Keratinocyte (primary cell): Measurements from ENCODE around the gene FMN2. TPM values are rescaled to one million over a fixed set of nuclear protein-coding genes. Genes with fewer than 3 reads are reported as not detected.

ENCODE experiments used
- DNase-seq: peaks from one replicate; pipeline ENCODE4 v3.0.0-alpha.2; 2011; ENCODE audit warnings: low read depth, missing footprints, low spot score
- FAIRE-seq: peaks from 2 replicates; lab custom pipeline; 2011; peaks lifted over from hg19 to GRCh38; lab: Jason Lieb, UNC
- H2AFZ ChIP-seq: 2 replicates; pipeline ENCODE4 v1.6.0; 2012; ENCODE audit warnings: low read length, control low read depth, inconsistent platforms; ENCODE audit not compliant: control insufficient read depth
- H3K27ac ChIP-seq: 2 replicates; pipeline ENCODE4 v1.5.1; 2011; ENCODE audit warnings: low read length; ENCODE audit not compliant: control insufficient read depth, insufficient read depth
- H3K27me3 ChIP-seq: 3 replicates; pipeline ENCODE4 v1.6.0; 2011; ENCODE audit warnings: low read length; ENCODE audit not compliant: control insufficient read depth, insufficient read depth; ENCODE audit errors: extremely low read depth
- H3K36me3 ChIP-seq, 2 experiments: 2 replicates in 1 of 2; 3 replicates in 1 of 2; pipeline ENCODE4 v1.5.1; 2011; ENCODE audit warnings: low read length in 2 of 2, mild to moderate bottlenecking in 1 of 2; ENCODE audit not compliant: control insufficient read depth in 2 of 2, insufficient read depth in 2 of 2; ENCODE audit errors: extremely low read depth in 1 of 2
- H3K4me1 ChIP-seq: 3 replicates; pipeline ENCODE4 v1.5.1; 2011; ENCODE audit warnings: low read length; ENCODE audit not compliant: control insufficient read depth, insufficient read depth; ENCODE audit errors: extremely low read depth
- H3K4me2 ChIP-seq: 3 replicates; pipeline ENCODE4 v1.6.0; 2011; ENCODE audit warnings: low read depth, low read length; ENCODE audit not compliant: control insufficient read depth, insufficient read depth; ENCODE audit errors: extremely low read depth
- H3K4me3 ChIP-seq, 3 experiments: fragments of 200-600 bp in 1 of 3; sonication (generic) in 1 of 3; 2 replicates in 2 of 3; 3 replicates in 1 of 3; pipeline ENCODE4 v1.5.1; 2011 to 2016; ENCODE audit warnings: low read length in 3 of 3, mild to moderate bottlenecking in 3 of 3, control low read depth in 2 of 3, inconsistent platforms in 1 of 3, low read depth in 1 of 3, mixed read lengths in 1 of 3, mixed run types in 1 of 3, moderate library complexity in 1 of 3; ENCODE audit not compliant: control insufficient read depth in 2 of 3, insufficient read depth in 2 of 3; ENCODE audit errors: extremely low read depth in 1 of 3
- H3K79me2 ChIP-seq: 2 replicates; pipeline ENCODE4 v1.6.0; 2012; ENCODE audit warnings: low read length; ENCODE audit not compliant: control insufficient read depth, insufficient read depth
- H3K9ac ChIP-seq: 3 replicates; pipeline ENCODE4 v1.6.0; 2011; ENCODE audit warnings: low read length; ENCODE audit not compliant: control insufficient read depth, insufficient read depth; ENCODE audit errors: extremely low read depth
- H3K9me1 ChIP-seq: 3 replicates; pipeline ENCODE4 v1.6.0; 2011; ENCODE audit warnings: low read length; ENCODE audit not compliant: control insufficient read depth, insufficient read depth; ENCODE audit errors: extremely low read depth
- H3K9me3 ChIP-seq: 2 replicates; pipeline ENCODE4 v1.5.1; 2012; ENCODE audit warnings: low read depth, low read length; ENCODE audit not compliant: control insufficient read depth
- H4K20me1 ChIP-seq: 3 replicates; pipeline ENCODE4 v1.6.0; 2011; ENCODE audit warnings: low read length; ENCODE audit not compliant: control insufficient read depth, insufficient read depth; ENCODE audit errors: extremely low read depth
- EZH2 ChIP-seq: IDR thresholded peaks from one replicate; pipeline ENCODE4 v1.6.1; 2012; ENCODE audit warnings: inconsistent platforms, mild to moderate bottlenecking, low read length, moderate library complexity
- dilution Hi-C: fragments of 300-500 bp; cut with MboI; formaldehyde crosslinking; loops from one replicate; pipeline ENCODE4 v1.7.0; 2020; ENCODE audit warnings: low sequenced_read_pairs; ENCODE audit not compliant: extremely low pct_ligation_motif_present
- polyA plus RNA-seq, 5 experiments: library from polyadenylated mRNA; depleted of rRNA in 3 of 5; stranded (reverse) in 3 of 5; stranded (forward) in 1 of 5; unstranded in 1 of 5; fragments of >200 nt; gene quantifications; 1 replicate in 1 of 5; 2 replicates in 3 of 5; 3 replicates in 1 of 5; pipeline versions ENCODE4 v1.2.1 to v1.2.3, GENCODE V29; 2011 to 2012; ENCODE audit warnings: missing spikeins in 2 of 5, low read depth in 1 of 5, low replicate concordance in 1 of 5
- TF ChIP-seq, protein P1 (sequence below), 3 experiments: IDR thresholded peaks in 1 of 3; conservative IDR thresholded peaks in 1 of 3; optimal IDR thresholded peaks in 1 of 3; 2 replicates in 2 of 3; 3 replicates in 1 of 3; pipeline versions ENCODE3 to v1.5.1; 2011; ENCODE audit warnings: low read length in 3 of 3, mild to moderate bottlenecking in 3 of 3, moderate library complexity in 2 of 3, control low read depth in 1 of 3, inconsistent platforms in 1 of 3; ENCODE audit not compliant: insufficient read depth in 2 of 3; ENCODE audit errors: extremely low read depth in 1 of 3

FMN2 gene
- polyA plus RNA-seq, 1 donor (not counting 4 experiments of a cell fraction or from before 2014, with no cell fraction given): not detected

DNA sequence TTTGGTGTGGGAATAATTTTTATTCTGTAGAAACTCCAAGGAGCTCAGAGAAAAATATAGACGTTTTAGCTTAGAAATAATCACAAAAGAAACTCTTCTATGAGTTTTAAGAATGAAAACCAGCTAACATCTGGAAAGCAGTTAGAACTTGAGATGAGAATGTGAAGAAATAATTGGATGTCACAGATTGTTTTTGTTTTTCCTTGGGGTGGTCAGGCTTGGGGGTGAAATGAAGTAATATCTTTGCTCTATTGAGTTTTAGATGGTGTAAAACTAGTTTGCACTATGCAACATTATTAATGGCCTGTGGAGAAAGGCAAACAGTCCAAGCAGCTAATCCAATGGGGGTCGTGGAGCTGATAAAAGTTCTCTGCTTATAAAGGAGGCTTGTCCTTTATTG, 101.2 kb downstream of the FMN2 start:
- no peak overlapping the region for H3K27ac ChIP-seq
- no peak for FAIRE-seq
- no peaks in the 10 kb centered on the region for H3K79me2 ChIP-seq

DNA sequence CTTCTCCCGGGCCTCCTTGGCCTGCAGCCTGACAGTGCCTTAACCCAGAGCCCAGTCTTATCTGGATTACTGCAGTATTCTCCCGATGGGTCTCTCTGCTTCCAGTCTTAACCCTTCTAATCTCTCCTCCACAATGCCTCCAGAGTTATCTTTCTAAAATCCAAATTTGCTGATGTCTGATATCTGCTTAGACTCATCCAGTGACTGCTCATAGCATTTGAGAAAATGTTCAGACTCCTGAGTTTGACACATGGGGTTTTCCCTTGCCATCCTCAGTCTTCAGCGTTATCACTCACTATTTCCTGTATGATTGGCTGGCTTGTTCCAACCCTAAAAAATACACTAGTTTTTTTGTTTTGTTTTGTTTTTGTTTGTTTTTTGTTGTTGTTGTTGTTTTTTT, 102.0 kb downstream of the FMN2 start:
- FAIRE-seq (no peak), DNase-seq (no peak)
- no peak overlapping the region for H3K9ac ChIP-seq
- TF ChIP-seq, protein P1, sequence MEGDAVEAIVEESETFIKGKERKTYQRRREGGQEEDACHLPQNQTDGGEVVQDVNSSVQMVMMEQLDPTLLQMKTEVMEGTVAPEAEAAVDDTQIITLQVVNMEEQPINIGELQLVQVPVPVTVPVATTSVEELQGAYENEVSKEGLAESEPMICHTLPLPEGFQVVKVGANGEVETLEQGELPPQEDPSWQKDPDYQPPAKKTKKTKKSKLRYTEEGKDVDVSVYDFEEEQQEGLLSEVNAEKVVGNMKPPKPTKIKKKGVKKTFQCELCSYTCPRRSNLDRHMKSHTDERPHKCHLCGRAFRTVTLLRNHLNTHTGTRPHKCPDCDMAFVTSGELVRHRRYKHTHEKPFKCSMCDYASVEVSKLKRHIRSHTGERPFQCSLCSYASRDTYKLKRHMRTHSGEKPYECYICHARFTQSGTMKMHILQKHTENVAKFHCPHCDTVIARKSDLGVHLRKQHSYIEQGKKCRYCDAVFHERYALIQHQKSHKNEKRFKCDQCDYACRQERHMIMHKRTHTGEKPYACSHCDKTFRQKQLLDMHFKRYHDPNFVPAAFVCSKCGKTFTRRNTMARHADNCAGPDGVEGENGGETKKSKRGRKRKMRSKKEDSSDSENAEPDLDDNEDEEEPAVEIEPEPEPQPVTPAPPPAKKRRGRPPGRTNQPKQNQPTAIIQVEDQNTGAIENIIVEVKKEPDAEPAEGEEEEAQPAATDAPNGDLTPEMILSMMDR (optimal IDR thresholded peaks at IDR 0.05 in 1 of 3, IDR thresholded peaks at IDR 0.05 in 1 of 3, conservative IDR thresholded peaks at IDR 0.05 in 1 of 3; ENCODE audit: extremely low read depth in 1 of 3, insufficient read depth in 2 of 3, low read length in 3 of 3): no peak
- TF ChIP-seq EZH2: no peak
- H3K4me1 ChIP-seq: no peaks in the 10 kb centered on the region
- no peaks in the 10 kb centered on the region for H4K20me1 ChIP-seq
- no peak overlapping the region for H3K4me2 ChIP-seq
- H3K27ac ChIP-seq: no peak overlapping the region
- H3K4me3 ChIP-seq: no peak overlapping the region
- no peaks in the 10 kb centered on the region for H3K9me3 ChIP-seq
- dilution Hi-C loops: no loop called here
- H3K27me3 ChIP-seq: no peaks in the 10 kb centered on the region
- no peaks in the 10 kb centered on the region for H3K36me3 ChIP-seq
- no peak overlapping the region for H2AFZ ChIP-seq
- H3K79me2 ChIP-seq: no peaks in the 10 kb centered on the region
- H3K9me1 ChIP-seq: no peaks in the 10 kb centered on the region

More for the DNA sequence above, 101.2 kb downstream of the FMN2 start:
- Histone ChIP-seq H3K4me3 (no peak overlapping the region), H2AFZ (no peak overlapping the region), H4K20me1 (no peaks in the 10 kb centered on the region), H3K9me1 (no peaks in the 10 kb centered on the region), H3K9me3 (no peaks in the 10 kb centered on the region), H3K4me2 (no peak overlapping the region), H3K36me3 (no peaks in the 10 kb centered on the region), H3K4me1 (no peaks in the 10 kb centered on the region), H3K27me3 (no peaks in the 10 kb centered on the region), H3K9ac (no peak overlapping the region)
- dilution Hi-C loops: no loop called here
- DNase-seq: no peak
- TF ChIP-seq, protein P1 (optimal IDR thresholded peaks at IDR 0.05 in 1 of 3, IDR thresholded peaks at IDR 0.05 in 1 of 3, conservative IDR thresholded peaks at IDR 0.05 in 1 of 3; ENCODE audit: extremely low read depth in 1 of 3, insufficient read depth in 2 of 3, low read length in 3 of 3): no peak
- TF ChIP-seq EZH2: no peak
